ENCODE measurements around the gene LGALS13.

LGALS13 gene, protein sequence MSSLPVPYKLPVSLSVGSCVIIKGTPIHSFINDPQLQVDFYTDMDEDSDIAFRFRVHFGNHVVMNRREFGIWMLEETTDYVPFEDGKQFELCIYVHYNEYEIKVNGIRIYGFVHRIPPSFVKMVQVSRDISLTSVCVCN

GRCh38 chr19:39602224-39602623 lies at the start of gene LGALS13:
Gene LGALS13, plus strand, starts transcription at chr19:39602524. Its CDS starts 45 bp downstream, at chr19:39602569.
- DNase-seq, result no peak

- DNase-seq, result no peak
These were observed 49.2 kb upstream of the LGALS13 start for GRCh38 chr19:39553082-39553652.

DNA sequence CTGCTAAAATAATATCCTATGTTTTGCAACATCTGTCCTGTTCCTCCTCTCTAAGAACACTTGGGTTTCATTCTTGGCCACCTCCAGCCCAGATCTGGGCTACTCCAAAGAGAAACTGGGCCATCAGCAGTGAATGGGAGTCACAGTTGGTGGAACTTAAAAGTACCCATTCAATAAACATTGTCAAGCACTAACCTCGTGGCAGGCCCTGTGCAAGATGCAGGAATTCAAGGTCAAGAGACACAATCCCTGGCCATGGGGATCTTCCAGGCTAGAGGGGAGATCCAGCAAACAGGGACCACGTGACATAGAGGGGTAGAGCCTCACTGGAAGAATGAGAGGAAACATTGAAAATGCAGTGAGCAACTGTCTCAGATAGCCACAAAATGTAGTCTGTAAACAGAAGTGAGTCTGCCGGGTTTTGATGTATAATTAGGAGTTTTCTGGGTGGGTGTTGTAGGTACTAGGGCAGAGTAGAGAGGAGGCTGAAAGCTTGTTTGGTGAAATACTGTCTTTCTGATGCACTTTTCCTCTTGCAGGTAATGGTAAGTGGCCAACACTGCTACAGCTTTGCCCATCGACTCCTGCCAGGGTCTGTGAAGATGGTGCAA lies 47.5 kb upstream of the LGALS13 start:
- no peak for DNase-seq

DNA sequence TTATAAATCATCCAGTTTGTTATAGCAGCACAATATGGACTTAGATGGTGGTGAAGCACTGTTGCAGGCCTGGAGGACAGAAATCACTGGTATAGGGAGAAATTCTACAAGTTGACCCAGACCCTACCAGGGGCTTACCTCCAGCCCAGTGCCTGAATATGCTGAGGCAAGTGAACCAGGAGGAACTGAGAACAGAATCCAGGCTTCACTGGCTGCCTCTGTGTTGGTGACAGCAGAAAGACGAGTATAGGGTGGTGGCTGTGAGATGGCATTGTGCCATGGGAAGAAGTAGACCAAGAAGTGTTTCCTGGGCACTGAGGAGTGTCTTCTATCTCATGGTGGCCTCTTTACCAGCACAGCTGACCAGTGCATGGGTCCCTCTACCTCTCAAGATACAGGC lies 46.4 kb upstream of the LGALS13 start:
- no peak for DNase-seq

- no peak for DNase-seq
These were observed 44.3 kb upstream of the LGALS13 start for GRCh38 chr19:39557811-39558623.

- DNase-seq, result no peak
These were observed 43.7 kb upstream of the LGALS13 start for GRCh38 chr19:39558624-39559117.

DNA sequence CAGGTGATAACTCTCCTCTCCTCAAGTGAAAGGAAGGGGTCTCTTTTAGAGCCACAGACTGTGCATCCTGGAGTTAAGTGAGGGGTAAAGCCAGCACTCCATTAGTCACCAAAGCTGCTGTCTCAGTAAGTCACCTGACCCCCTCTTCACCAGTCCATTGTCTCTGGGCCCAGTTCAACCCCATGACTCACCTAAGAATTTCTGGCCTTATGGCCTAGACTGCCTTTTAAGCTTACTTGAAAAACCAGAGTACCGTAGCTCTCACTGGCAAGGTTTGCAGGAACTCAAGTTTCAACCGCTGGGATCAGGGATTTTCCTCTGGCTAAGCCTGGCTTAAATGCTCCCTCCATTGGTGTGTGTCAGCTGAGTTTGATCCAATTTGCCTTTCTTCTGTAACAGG lies 38.9 kb upstream of the LGALS13 start:
- DNase-seq, result no peak

DNA sequence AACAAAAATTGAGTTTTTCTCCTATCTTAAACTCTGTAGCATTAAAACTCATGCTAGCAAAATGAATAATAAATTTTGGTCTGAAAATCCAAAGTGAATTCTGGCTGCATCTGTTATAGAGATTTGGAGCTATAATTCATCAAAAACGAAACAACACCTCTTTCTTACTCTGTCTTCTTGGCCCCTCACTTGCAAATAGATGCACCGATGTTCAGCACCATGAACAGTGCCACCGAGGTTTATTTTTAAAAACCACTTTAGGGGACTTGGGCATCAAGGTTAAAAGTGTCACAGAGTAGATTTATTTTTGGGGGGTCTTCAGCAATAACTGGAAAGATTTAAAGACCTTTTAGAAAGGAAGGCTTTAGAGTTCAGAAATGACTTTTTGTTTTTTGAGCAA lies 36.3 kb upstream of the LGALS13 start:
- no peak for DNase-seq

GRCh38 chr19:39568604-39569003 lies 33.7 kb upstream of the LGALS13 start:
- DNase-seq, result no peak

DNA sequence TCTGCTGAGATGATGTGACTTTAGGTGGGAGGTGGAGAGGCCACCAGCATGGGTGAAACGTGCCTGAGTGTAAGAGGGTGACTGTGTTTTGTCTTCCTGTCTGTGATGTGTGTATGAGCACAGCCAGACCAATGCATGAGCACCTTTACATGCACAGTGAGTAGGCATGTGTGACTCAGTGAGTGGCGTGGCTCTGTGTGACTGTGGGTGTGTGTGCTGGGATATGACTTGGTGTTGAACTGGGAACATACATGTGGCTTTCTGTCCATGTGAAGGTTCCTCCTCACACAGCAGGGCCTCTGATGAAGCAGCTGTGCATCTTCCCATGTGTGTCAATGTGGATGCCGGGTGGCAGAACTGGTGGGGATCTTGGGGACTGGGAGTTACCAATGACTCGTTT lies 19.9 kb upstream of the LGALS13 start:
- no peak for DNase-seq

DNA sequence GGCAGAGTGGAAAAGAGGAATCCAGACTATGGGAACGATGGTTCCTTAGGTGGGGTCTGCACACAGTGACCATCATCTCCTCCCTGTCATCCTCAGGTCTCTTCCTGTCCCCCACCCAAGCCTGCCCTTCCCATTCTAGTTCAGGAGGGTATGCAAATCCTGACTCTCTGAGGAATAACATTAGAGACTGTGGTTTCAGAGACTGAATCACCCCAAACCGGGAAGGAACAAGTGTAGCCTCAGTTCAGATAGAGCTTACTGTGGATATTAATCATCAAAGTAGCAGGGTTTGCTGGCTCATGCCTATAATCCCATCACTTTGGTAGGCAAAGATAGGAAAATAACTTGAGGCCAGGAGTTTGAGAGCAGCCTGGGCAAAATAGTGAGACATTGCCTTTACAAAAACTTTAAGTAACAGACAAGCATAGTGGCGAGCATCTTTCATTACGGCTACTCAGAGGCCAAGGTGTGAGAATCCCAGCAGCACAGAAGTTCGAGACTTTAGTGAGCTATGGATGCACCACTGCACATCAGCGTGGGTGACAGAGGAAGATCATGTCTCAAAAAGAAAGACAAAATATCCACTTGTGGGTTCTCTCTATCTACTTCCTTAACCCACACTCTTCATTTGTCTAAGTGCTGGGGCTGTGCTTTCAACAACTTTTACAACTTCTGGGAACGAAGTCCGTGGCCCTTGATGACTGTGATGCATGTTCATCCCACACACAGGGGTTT lies 19.3 kb upstream of the LGALS13 start:
- DNase-seq, result no peak

DNA sequence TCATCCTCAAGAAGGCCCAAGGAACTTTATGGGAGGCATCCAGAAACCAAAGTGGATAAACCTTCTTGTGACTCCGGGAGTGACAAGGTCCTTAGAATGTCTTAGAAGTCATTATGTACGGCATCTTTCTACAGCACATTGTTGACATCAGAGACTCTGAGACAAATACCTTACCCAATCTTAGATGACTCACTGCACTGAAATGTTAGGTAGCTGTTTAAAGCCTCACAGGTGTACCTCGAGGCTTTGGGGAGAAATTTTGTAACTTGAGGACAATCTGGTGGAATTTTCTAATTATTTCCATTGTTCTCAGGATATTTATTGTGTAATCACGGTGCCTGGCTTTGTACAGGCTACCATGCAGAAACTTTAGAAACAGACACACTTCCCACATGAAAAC lies 14.8 kb upstream of the LGALS13 start:
- DNase-seq, result no peak

DNA sequence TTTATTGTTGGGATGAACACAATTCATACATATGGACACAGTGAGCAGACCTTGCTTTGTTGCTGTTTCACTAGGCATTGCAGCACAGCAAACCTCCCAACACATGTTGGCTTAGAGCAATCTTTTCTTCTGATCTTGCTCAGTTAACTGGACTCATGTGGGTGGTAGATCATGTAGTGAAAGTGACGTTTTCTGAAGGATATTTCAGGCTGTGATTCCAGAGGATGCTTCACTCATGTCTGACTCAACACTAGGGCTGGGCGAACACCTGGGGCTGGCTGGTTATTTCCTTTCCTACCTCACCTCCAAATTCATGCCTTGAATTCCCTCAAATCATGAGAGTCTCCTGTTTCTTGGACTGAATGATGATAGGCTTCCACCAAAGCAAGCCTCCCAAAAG lies 14.3 kb upstream of the LGALS13 start:
- no peak for DNase-seq

DNA sequence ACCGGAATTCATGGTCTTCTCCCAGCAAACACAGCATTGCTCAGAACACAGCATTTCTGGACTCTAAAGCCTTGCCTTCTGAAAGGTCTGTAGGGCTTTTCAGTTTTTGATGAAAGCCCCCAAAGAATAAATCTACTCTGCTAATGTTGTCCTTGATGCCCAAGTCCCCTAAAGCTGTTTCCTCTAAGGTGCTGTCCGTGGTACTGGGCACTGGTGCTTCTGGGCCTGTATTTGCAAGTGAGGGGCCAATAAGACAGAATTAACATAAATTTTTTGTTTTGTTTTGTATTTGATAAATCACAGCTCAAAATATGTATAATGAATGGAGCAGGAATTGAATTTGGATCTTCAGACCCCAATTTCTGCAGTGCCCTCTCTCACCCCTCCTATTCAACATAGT lies 12.1 kb upstream of the LGALS13 start:
- DNase-seq, result no peak

- no peak for DNase-seq
These were observed 9.9 kb upstream of the LGALS13 start for GRCh38 chr19:39592381-39592780.

DNA sequence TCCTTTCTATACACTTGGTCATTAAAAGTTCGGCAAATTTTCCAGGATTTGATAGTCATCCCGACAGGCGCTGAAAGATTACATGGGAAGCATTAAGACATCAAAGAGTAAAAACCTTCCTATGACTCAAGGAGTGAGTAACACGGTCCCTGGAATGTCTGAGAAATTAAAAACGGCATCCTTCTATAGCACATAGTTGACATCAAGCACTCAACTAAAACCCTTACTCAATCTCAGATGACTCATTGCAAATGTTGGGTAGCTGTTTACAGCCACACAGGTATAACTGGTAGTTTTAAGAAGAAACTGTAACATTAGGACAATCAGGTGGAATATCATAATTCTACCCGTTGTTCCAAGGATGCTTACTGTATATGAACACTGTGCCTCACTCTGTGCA lies 6.4 kb upstream of the LGALS13 start:
- no peak for DNase-seq

DNA sequence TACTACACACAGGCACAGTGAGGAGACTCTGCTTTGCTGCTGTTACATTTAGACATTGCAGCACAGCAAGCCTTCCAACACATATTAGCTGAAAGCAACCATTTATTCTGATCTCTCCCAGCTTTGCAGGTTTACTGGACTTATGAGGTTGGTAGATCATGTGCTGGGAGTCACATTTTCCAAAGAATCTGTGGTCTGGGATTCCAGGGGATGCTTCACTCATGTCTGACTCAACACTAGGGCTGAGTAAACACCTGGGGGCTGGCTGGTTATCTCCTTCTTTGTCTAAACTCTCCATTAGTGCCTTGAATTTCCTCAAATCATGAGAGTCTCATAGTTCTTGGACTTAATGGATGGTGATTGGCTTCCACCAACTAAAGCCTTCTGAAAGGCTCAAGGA lies 5.4 kb upstream of the LGALS13 start:
- DNase-seq, result no peak

DNA sequence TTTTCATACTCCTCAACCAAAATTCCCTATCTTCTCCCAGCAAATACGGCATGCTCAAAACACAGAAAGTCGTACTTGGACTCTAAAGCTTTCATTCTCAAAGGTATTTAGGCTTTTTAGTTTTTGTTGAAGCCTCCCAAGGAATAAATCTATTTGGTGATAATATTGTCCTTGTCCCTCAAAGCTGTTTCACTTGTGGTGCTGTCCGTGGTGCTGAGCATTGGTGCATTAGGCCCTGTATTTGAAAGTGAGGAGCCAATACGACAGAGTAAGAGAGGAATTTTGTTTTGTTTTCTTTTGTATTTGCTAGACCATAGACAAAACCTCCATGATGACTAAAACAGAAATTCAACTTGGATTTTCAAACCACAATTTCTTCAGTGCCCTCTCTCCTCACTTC lies 3.2 kb upstream of the LGALS13 start:
- no peak for DNase-seq

GRCh38 chr19:39603825-39604224 lies 1.5 kb downstream of the LGALS13 start:
- no peak for DNase-seq

GRCh38 chr19:39607021-39607420 lies 4.7 kb downstream of the LGALS13 start:
- DNase-seq, result no peak

DNA sequence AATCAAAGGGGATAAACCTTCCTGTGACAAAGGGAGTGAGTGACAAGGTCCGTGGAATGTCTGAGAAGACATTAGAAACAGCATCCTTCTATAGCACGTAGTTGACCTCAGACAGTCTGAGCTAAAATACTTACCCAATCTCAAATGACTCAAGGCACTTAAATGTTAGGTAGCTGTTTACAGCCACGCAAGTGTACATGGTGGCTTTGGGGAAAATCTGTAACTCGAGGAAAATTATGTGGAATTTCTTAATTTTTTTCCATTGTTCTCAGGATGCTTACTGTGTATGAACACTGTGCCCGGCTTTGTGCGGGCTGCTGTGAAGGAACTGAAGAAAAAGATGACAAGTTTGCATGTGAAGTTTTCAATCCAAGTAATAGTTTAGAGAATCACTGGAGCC lies 5.2 kb downstream of the LGALS13 start:
- no peak for DNase-seq

- DNase-seq, result no peak
These were observed 11.3 kb downstream of the LGALS13 start for GRCh38 chr19:39613597-39613996.

DNA sequence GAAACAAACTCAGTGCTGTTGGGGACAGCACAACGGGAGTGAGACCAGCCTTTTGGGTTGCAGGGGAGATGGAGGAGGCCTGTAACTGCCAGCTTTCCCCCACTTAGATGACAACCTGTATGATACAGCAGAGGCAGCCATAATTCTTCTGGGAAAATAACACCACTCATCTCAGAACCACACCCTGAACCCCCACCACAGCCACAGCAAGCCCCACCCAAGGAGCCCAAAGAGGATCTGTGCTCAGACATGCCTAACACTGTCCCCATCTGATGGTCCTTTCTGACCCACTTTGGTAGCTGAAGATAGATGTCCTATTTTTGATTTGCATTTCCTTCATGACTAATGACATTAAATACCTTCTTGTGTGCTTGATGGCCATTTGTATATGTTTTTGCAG lies 15.4 kb downstream of the LGALS13 start:
- no peak for DNase-seq

All from femur (tissue), 1 donor.